NCI-H146 (cell line): ENCODE results near the gene MASP1.
"Not testable (repeated sequence)": the region's sequence is repeated elsewhere in the genome, so short reads cannot be mapped to it uniquely, and the experiment has no call there.

Experiments used
- DNase-seq: peaks from one replicate; lab custom pipeline; 2025; lab: John Stamatoyannopoulos, UW

MASP1 gene

GRCh38 chr3:187264911-187265310, 26.6 kb downstream of the MASP1 start:
- DNase-seq, result no peak

DNA sequence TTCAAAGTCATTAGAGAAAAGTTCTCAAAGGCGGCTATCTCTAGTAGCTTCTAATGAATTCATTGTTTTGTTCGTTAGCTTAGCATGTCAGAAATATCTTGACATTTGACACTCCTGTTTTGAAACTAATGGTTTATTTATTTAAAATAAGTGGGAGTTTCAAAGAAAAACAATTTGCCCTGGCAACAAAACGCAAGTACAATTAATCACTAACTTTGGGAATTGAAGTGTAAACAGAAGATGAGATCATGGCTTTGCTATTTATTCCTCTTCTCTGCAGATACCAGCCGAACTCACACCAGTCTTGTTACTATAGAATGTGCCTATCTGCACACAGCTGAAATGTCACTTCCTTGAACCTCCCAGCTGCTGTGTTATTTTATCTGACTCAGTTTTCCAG, 27.5 kb downstream of the MASP1 start:
- no peak for DNase-seq

- DNase-seq, result no peak
Observed at GRCh38 chr3:187263270-187263669, 28.3 kb downstream of the MASP1 start.

DNA sequence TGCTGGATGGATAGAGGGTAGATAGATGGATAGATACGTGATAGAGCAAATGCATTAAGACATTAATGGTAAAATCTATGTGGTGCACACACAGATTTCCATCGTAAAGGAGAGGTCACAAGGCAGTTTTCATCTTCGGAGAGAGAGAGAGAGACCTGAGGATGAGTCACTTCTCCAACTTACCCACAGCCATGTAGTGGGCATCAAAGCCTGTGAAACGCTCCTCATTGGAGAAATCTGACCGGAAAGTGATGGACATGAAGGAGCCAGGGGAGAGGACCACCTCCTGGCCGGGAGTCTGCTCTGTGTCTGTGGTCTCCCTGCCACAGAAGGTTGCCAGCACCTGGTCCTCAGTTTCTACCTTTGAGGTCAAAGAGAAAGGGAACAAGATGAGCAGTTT, 29.2 kb downstream of the MASP1 start:
- no peak for DNase-seq

- DNase-seq, result no peak
Observed at GRCh38 chr3:187261541-187261969, 30.0 kb downstream of the MASP1 start.

DNA sequence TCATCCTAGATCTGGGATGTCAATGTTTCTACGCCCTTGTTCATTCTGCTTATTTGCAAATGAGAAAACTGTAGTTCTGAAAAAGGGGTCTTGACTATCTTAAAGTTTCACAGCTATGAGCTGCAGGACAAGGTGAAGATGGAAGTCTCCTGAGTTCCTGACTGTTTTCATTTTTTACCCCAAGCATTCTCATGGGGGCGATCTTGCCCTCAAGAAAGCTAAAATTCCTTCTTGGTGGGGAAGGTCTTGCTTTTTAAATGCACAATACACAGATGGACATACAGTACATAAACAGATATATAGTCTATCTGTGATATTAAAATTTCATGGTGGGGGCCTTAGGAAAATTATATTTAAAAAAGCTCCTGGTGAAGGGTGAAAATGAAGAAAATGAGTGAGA, 32.4 kb downstream of the MASP1 start:
- DNase-seq, result no peak

DNA sequence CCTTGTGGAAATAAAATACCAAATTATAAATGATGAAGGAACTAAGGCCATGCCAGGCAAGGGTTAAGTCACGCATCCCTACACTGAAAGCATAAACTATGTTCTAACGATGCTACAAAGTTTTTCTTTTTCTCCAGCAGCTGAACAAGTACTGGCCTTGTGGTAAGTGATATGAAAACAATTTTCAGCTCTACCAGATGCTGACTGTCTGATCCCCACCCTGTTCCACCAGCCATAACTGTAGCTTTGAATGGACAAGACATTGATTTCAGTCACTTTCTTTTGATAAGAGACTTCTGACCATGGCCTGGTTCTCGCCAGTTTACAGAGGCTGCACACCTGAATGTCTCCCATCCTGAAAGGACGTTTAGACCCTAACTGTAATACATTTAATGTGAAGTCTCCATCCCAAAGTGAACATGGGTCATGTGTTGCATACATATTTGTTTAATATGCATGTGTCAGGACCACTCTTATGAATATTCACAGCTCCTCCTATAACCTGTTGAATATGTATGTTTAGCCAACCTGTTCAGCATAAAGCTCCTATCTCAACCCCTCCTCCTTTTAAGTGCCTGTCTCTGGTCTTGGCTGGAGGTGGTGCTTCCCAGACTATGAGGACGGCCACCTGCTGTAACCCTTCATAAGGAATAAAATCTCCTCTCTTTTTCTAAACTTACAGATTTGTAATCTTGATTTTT, 33.4 kb downstream of the MASP1 start:
- no peak for DNase-seq

DNA sequence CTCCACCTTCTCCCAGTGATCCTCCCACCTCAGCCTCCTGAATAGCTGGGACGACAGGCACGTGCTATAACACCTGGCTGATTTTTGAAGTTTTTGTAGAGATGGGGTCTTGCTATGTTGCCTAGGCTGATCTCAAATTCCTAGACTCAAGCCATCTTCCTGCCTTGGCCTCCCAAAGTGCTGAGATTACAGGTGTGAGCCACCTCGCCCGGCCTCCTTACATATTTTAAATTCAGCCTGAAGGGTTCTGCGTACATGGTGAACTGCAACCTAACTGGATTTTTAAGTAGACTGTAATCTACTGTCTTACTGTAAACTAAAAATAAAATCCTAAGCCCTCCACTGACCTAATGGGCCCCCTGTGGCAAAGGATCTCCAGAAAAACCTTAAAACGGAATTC, 34.1 kb downstream of the MASP1 start:
- DNase-seq, result no peak

GRCh38 chr3:187256051-187256616, 35.4 kb downstream of the MASP1 start:
- DNase-seq, result no peak

GRCh38 chr3:187255314-187255713, 36.2 kb downstream of the MASP1 start:
- DNase-seq, result no peak

GRCh38 chr3:187252311-187252710, 39.2 kb downstream of the MASP1 start:
- no peak for DNase-seq

DNA sequence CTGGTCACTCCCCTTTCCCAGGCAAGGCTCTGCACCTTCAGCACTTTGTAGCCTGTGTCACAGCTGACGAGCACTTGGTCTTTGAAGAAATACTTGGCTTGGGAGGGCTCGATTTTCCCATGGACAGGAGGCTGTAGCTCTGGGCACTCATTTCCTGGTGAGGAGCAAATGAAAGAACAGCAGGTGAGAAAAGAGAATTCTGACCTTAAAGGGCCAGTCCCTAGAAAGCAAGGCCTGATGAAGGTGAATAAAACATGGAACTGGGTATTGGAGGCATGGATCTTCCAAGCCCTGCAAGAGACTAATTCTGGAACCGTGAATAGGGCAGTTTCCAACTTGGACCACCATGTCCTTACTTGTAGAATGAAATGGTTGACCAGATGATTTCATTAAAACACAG, 39.9 kb downstream of the MASP1 start:
- DNase-seq, result no peak

- no peak for DNase-seq
Observed at GRCh38 chr3:187247398-187247797, 44.1 kb downstream of the MASP1 start.

GRCh38 chr3:187243933-187244524, 47.5 kb downstream of the MASP1 start:
- DNase-seq, result no peak

- no peak for DNase-seq
Observed at GRCh38 chr3:187242900-187243299, 48.6 kb downstream of the MASP1 start.

GRCh38 chr3:187242435-187242834, 49.1 kb downstream of the MASP1 start:
- no peak for DNase-seq

- not testable (repeated sequence) for DNase-seq
Observed at GRCh38 chr3:187238835-187239234, 52.7 kb downstream of the MASP1 start.

DNA sequence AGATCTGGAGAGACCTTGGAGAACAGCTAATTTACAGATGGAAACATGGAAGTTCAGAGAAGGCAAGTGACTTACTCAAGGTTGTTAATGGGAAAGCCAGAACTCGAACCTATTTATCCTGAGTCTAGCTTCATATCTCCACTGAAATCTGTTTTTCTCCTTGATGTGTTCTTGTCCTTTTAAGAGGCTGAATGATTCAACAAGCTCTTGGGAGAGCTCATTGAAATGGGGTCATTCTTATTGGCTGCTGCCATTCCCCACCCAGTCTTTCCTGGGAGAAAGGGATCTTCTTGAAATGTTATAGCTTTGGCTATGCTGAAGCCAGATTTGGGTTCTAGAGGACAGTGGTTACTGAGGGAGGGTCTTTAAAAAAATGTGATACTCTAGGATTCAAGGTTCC, 53.3 kb downstream of the MASP1 start:
- no peak for DNase-seq

DNA sequence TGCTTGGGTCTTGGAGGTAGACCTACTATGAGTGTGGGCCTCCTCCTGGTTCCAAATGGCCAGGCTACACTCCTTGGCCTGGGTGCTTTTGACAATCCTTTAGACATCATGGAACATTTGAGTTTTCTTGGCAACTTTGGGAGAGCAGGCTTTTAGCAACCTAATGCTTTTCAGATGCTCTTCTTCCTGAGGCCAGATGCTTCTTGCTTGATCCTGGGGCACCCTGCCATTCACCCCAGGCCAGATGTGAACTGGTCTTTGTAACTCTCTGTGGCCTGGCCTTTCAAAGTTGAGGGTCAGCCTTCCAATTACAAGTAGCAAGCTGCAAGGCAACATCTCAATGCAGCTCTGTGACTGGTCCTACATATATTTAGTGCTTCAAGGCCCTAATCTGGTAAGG, 53.8 kb downstream of the MASP1 start:
- DNase-seq, result no peak

DNA sequence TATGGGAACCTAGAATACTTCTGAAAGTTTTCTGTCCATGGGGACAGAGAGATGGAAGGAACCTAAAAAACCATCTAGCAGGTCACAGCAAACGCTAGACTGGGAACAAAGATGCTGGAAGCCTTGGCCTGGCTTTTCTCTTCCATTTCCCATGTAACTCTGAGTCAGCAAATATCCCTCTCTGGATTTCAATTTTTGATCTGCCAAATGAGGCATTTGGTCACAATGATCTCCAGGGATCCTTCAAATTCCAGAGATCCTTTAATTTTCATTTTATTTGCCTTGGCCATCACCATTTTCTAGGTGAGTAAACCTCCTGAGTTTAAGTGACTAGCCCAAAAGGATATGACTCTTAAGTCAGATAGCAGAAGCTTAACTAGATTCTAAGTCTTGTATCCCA, 54.6 kb downstream of the MASP1 start:
- no peak for DNase-seq

GRCh38 chr3:187230011-187230410, 61.5 kb downstream of the MASP1 start:
- DNase-seq, result no peak

DNA sequence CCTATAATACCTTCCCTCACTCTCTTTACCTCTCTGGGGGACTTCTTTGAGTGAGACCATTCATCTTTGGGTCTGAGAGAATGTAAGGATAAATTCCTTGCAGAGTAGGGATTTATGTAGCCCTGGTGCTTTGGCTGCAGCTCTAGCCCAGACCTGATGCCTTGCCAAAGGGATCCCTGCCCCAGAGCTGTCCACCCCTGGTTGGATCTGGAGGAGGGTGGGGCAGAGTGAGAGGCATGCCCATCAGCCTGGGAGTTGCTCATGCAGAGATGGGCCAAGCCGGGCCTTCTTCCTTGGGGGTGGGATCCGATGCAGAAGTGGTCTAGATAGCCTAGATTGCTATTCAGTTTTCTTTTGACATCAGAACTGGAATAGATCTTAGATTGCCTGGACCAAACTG, 62.8 kb downstream of the MASP1 start:
- no peak for DNase-seq

GRCh38 chr3:187227658-187228258, 63.8 kb downstream of the MASP1 start:
- DNase-seq, result no peak
